Measurements from ENCODE around the gene ANGPTL2.

The ANGPTL2 gene

DNA sequence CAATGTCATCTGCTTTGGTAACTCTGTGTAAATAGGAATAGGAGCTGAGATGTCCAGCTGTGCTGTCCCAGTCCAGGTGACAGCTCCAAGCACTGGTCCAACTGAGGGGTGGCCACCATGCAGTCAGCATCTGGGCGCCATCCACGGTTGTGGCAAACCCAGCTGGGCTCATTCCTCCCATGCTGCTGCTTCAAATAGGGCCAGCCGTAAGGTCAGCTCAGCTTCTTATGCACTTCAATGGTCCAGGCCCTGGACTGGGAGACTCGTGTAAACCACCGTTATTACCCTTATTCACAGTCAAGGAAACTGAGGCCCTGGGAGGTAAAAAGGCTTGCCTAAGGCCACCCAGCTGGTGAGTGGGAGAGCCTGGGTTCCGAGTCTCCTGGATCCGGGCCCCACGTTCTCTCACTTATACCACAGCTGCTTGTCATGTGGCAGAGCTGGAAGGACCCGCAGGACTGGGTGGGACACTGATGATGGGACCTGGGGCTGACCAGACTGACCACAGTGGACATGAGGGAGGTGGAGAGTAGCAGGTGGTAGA is 38.7 kb upstream of the ANGPTL2 start:
- ATAC-seq = no peak
- no peak for TF ChIP-seq SNAI2 (CRISPR knock-in tag; IDR thresholded peaks at IDR 0.05)
- TF ChIP-seq ISL1 (CRISPR knock-in tag; IDR thresholded peaks at IDR 0.05) = no peak
- TF ChIP-seq OSR1 (CRISPR knock-in tag; IDR thresholded peaks at IDR 0.05) = no peak
- TF ChIP-seq, protein P1, sequence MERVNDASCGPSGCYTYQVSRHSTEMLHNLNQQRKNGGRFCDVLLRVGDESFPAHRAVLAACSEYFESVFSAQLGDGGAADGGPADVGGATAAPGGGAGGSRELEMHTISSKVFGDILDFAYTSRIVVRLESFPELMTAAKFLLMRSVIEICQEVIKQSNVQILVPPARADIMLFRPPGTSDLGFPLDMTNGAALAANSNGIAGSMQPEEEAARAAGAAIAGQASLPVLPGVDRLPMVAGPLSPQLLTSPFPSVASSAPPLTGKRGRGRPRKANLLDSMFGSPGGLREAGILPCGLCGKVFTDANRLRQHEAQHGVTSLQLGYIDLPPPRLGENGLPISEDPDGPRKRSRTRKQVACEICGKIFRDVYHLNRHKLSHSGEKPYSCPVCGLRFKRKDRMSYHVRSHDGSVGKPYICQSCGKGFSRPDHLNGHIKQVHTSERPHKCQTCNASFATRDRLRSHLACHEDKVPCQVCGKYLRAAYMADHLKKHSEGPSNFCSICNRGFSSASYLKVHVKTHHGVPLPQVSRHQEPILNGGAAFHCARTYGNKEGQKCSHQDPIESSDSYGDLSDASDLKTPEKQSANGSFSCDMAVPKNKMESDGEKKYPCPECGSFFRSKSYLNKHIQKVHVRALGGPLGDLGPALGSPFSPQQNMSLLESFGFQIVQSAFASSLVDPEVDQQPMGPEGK (CRISPR knock-in tag; IDR thresholded peaks at IDR 0.05; ENCODE audit: borderline replicate concordance) = no peak
- TF ChIP-seq, protein P2, sequence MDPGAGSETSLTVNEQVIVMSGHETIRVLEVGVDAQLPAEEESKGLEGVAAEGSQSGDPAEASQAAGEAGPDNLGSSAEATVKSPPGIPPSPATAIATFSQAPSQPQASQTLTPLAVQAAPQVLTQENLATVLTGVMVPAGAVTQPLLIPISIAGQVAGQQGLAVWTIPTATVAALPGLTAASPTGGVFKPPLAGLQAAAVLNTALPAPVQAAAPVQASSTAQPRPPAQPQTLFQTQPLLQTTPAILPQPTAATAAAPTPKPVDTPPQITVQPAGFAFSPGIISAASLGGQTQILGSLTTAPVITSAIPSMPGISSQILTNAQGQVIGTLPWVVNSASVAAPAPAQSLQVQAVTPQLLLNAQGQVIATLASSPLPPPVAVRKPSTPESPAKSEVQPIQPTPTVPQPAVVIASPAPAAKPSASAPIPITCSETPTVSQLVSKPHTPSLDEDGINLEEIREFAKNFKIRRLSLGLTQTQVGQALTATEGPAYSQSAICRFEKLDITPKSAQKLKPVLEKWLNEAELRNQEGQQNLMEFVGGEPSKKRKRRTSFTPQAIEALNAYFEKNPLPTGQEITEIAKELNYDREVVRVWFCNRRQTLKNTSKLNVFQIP (CRISPR knock-in tag; IDR thresholded peaks at IDR 0.05; ENCODE audit: borderline replicate concordance, low read depth) = no peak
- no peak for TF ChIP-seq CSDC2 (CRISPR knock-in tag; IDR thresholded peaks at IDR 0.05)
- TF ChIP-seq, protein P3, sequence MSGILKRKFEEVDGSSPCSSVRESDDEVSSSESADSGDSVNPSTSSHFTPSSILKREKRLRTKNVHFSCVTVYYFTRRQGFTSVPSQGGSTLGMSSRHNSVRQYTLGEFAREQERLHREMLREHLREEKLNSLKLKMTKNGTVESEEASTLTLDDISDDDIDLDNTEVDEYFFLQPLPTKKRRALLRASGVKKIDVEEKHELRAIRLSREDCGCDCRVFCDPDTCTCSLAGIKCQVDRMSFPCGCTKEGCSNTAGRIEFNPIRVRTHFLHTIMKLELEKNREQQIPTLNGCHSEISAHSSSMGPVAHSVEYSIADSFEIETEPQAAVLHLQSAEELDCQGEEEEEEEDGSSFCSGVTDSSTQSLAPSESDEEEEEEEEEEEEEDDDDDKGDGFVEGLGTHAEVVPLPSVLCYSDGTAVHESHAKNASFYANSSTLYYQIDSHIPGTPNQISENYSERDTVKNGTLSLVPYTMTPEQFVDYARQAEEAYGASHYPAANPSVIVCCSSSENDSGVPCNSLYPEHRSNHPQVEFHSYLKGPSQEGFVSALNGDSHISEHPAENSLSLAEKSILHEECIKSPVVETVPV (CRISPR knock-in tag; IDR thresholded peaks at IDR 0.05) = no peak
- TF ChIP-seq, protein P4, sequence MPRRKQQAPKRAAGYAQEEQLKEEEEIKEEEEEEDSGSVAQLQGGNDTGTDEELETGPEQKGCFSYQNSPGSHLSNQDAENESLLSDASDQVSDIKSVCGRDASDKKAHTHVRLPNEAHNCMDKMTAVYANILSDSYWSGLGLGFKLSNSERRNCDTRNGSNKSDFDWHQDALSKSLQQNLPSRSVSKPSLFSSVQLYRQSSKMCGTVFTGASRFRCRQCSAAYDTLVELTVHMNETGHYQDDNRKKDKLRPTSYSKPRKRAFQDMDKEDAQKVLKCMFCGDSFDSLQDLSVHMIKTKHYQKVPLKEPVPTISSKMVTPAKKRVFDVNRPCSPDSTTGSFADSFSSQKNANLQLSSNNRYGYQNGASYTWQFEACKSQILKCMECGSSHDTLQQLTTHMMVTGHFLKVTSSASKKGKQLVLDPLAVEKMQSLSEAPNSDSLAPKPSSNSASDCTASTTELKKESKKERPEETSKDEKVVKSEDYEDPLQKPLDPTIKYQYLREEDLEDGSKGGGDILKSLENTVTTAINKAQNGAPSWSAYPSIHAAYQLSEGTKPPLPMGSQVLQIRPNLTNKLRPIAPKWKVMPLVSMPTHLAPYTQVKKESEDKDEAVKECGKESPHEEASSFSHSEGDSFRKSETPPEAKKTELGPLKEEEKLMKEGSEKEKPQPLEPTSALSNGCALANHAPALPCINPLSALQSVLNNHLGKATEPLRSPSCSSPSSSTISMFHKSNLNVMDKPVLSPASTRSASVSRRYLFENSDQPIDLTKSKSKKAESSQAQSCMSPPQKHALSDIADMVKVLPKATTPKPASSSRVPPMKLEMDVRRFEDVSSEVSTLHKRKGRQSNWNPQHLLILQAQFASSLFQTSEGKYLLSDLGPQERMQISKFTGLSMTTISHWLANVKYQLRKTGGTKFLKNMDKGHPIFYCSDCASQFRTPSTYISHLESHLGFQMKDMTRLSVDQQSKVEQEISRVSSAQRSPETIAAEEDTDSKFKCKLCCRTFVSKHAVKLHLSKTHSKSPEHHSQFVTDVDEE (CRISPR knock-in tag; IDR thresholded peaks at IDR 0.05) = no peak
- TF ChIP-seq ZNF70 (CRISPR knock-in tag; IDR thresholded peaks at IDR 0.05) = no peak
- TF ChIP-seq ZC3H10 (CRISPR knock-in tag; IDR thresholded peaks at IDR 0.05) = no peak
- no peak for TF ChIP-seq ARNTL (CRISPR knock-in tag; IDR thresholded peaks at IDR 0.05; ENCODE audit: borderline replicate concordance, low read depth)
- no peak for TF ChIP-seq ZNF8 (CRISPR knock-in tag; IDR thresholded peaks at IDR 0.05)
- no peak for TF ChIP-seq ZFP30 (CRISPR knock-in tag; IDR thresholded peaks at IDR 0.05)
- TF ChIP-seq RARB (CRISPR knock-in tag; IDR thresholded peaks at IDR 0.05) = no peak
- TF ChIP-seq, protein P5, sequence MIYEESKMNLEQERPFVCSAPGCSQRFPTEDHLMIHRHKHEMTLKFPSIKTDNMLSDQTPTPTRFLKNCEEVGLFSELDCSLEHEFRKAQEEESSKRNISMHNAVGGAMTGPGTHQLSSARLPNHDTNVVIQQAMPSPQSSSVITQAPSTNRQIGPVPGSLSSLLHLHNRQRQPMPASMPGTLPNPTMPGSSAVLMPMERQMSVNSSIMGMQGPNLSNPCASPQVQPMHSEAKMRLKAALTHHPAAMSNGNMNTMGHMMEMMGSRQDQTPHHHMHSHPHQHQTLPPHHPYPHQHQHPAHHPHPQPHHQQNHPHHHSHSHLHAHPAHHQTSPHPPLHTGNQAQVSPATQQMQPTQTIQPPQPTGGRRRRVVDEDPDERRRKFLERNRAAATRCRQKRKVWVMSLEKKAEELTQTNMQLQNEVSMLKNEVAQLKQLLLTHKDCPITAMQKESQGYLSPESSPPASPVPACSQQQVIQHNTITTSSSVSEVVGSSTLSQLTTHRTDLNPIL (CRISPR knock-in tag; IDR thresholded peaks at IDR 0.05; ENCODE audit: low read depth) = no peak
- TF ChIP-seq BACH2 (CRISPR knock-in tag; IDR thresholded peaks at IDR 0.05; ENCODE audit: borderline replicate concordance) = no peak
- no peak for TF ChIP-seq GLIS3 (CRISPR knock-in tag; IDR thresholded peaks at IDR 0.05)
- TF ChIP-seq TCF4 (CRISPR knock-in tag; IDR thresholded peaks at IDR 0.05; ENCODE audit: borderline replicate concordance) = no peak

DNA sequence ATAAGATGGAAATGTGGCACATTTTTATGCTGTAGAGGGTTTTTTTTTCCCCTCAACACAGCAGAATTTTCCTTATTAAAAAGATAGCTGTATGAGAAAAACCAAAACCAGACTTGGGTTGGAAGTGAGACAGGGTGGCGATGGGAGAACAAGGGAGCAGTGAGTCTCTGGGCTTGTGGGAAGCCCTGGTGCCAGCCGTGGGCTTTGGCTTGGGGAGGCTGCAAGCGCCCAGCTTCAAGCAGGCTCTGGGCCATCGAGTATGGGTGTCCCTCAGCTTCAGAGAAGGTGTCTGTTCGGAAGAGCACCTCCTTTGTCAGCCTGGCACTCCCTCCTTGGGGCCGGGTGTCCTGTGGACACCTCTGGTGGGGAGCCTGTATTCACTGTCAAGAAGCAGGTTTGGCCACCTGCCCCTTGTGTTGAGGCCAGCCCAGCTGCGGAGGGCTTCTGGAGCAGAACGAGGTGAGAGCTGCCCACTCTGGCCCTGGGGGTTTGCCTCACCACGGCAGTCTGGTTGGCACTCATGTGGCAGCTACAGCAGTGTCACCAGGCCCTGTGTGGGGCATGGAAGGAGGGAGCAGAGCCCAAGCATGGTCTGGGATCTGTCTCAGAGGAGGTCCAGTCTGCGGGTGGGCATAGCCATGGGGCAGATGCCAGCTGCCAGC is 37.6 kb upstream of the ANGPTL2 start:
- ATAC-seq = peak; percentile 8; the same call in 1 of the 3 replicates
- TF ChIP-seq ZC3H10 (CRISPR knock-in tag; IDR thresholded peaks at IDR 0.05) (no peak), ZNF70 (CRISPR knock-in tag; IDR thresholded peaks at IDR 0.05) (no peak), CSDC2 (CRISPR knock-in tag; IDR thresholded peaks at IDR 0.05) (no peak), ZNF565 (CRISPR knock-in tag; conservative IDR thresholded peaks at IDR 0.05; ENCODE audit: low read depth) (no peak), OSR1 (CRISPR knock-in tag; IDR thresholded peaks at IDR 0.05) (no peak), PPARA (CRISPR knock-in tag; IDR thresholded peaks at IDR 0.05; ENCODE audit: borderline replicate concordance) (no peak), ZNF8 (CRISPR knock-in tag; IDR thresholded peaks at IDR 0.05) (no peak), GLIS3 (CRISPR knock-in tag; IDR thresholded peaks at IDR 0.05) (no peak)
- TF ChIP-seq, protein P1 (CRISPR knock-in tag; IDR thresholded peaks at IDR 0.05; ENCODE audit: borderline replicate concordance) = no peak
